ENCODE data around the gene ZNF334. TPM values are rescaled to one million over a fixed set of nuclear protein-coding genes. Genes with fewer than 3 reads are reported as not detected.

The ZNF334 gene
- total RNA-seq, 1 experiment from 2014 or later, result 3.8 TPM

- TF ChIP-seq EZH2 (IDR thresholded peaks at IDR 0.05; ENCODE audit: low read depth) (no peak), CTCF (conservative IDR thresholded peaks at IDR 0.05) (no peak)
- H3K9me3 ChIP-seq (ENCODE audit: insufficient read depth, low read depth), result no peaks in the 10 kb centered on the region
- intact Hi-C loops (cut with micrococcal nuclease; ENCODE audit: unreplicated experiment), result no loop called here
- H3K4me3 ChIP-seq, result no peak within 1 kb of the TSS
- H3K27me3 ChIP-seq (ENCODE audit: insufficient read depth, low read depth), result peaks cover 49% of the 10 kb centered on the region
- ChIA-PET POLR2A (ENCODE audit: unreplicated experiment) (interaction anchor here (0.6 to 0.7 kb wide), 2 partner anchors 659 to 1549 kb away, joined by 3 to 4 read pairs; no protein-coding TSS in a partner anchor), CTCF (no interaction called here)
- H3K9me2 ChIP-seq (ENCODE audit: insufficient read depth), result no peaks in the 10 kb centered on the region
- H2AFZ ChIP-seq, result no peak within 1 kb of the TSS
- H3K4me1 ChIP-seq (replicated peaks; ENCODE audit: insufficient read depth), result no peaks in the 10 kb centered on the region
- no peak for DNase-seq
- H3K36me3 ChIP-seq (ENCODE audit: low read depth), result no peaks in the 10 kb centered on the region
- no peaks in the 10 kb centered on the region for H3F3A ChIP-seq (ENCODE audit: insufficient read depth, low read depth)
- BruUV-seq (replicated peaks), result no TSS peak
- H4K20me1 ChIP-seq (ENCODE audit: insufficient read depth), result no peaks in the 10 kb centered on the region
- H3K79me2 ChIP-seq (ENCODE audit: low read depth), result no peaks in the 10 kb centered on the region
- no peak within 1 kb of the TSS for H3K4me2 ChIP-seq
- no peak within 1 kb of the TSS for H3K27ac ChIP-seq
These were observed 37.1 kb upstream of the ZNF334 start, which contains the start of gene OCSTAMP for GRCh38 chr20:46550461-46550860. Gene OCSTAMP, minus strand, starts transcription at chr20:46550654. Its CDS starts 94 bp downstream, at chr20:46550560.

DNA sequence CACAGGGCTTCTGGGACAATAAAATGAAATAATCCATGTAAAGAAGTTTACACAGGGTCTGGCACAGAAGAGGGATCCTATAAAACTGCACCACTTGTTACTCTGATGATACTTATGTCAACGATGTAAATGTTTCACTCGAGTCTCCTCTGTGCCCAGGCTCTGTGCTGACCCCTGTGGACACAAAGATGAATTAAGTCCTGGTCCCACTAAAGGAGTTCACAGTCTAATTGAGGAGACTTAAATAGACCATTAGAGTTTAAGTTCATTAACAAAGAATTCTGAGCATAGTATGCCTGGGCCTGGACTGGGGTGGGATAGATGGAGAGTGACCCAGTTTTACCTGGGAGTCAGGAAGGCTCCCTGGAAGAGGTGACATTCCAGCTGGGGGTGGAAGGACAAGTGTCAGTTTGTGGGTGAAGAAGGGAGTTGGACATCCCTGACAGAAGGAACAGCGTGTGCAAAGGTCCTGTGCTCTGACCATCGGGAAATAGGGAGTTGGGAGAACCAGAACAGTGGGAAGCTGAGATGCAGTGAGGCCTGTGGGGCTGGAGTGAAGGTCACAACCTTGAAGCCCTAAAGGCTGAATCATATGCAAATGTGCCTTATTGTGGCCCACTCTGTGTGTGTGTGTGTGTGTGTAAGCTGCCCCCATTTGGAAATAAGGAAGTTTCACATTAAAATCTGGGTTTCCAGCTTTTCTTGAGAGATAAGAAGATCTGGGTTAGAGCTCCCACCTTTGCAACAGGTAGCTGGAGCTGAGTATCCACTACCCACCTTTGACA is 36.0 kb upstream of the ZNF334 start:
- CTCF ChIA-PET, result interaction anchor here (0.6 kb wide), 1 partner anchor 473 kb away, joined by 3 read pairs; no protein-coding TSS in a partner anchor
- no peaks in the 10 kb centered on the region for H4K20me1 ChIP-seq (ENCODE audit: insufficient read depth)

GRCh38 chr20:46548688-46549087 is 35.3 kb upstream of the ZNF334 start:
- Histone ChIP-seq H3K4me2 (no peak overlapping the region), H3K9me3 (ENCODE audit: insufficient read depth, low read depth) (no peaks in the 10 kb centered on the region), H3K79me2 (ENCODE audit: low read depth) (no peaks in the 10 kb centered on the region), H3K36me3 (ENCODE audit: low read depth) (no peaks in the 10 kb centered on the region), H3K4me3 (no peak overlapping the region), H3K27ac (no peak overlapping the region), H2AFZ (no peak overlapping the region), H3K4me1 (replicated peaks; ENCODE audit: insufficient read depth) (no peaks in the 10 kb centered on the region), H4K20me1 (ENCODE audit: insufficient read depth) (no peaks in the 10 kb centered on the region), H3F3A (ENCODE audit: insufficient read depth, low read depth) (no peaks in the 10 kb centered on the region), H3K27me3 (ENCODE audit: insufficient read depth, low read depth) (peaks cover 57% of the 10 kb centered on the region), H3K9me2 (ENCODE audit: insufficient read depth) (no peaks in the 10 kb centered on the region)
- intact Hi-C loops (cut with micrococcal nuclease; ENCODE audit: unreplicated experiment), result no loop called here
- DNase-seq, result no peak
- no peak for TF ChIP-seq EZH2 (IDR thresholded peaks at IDR 0.05; ENCODE audit: low read depth)
- TF ChIP-seq CTCF (conservative IDR thresholded peaks at IDR 0.05), result no peak
- CTCF ChIA-PET, result no interaction called here
- POLR2A ChIA-PET (ENCODE audit: unreplicated experiment), result no interaction called here
- no TSS peak for BruUV-seq (replicated peaks)

More for the DNA sequence above, 36.0 kb upstream of the ZNF334 start:
- H3K4me2 ChIP-seq, result no peak overlapping the region
- no TSS peak for BruUV-seq (replicated peaks)
- no peak overlapping the region for H3K27ac ChIP-seq
- H3K9me3 ChIP-seq (ENCODE audit: insufficient read depth, low read depth), result no peaks in the 10 kb centered on the region
- H3F3A ChIP-seq (ENCODE audit: insufficient read depth, low read depth), result no peaks in the 10 kb centered on the region
- H3K4me3 ChIP-seq, result no peak overlapping the region
- no peaks in the 10 kb centered on the region for H3K4me1 ChIP-seq (replicated peaks; ENCODE audit: insufficient read depth)
- peaks cover 57% of the 10 kb centered on the region for H3K27me3 ChIP-seq (ENCODE audit: insufficient read depth, low read depth)
- H3K9me2 ChIP-seq (ENCODE audit: insufficient read depth), result no peaks in the 10 kb centered on the region
- POLR2A ChIA-PET (ENCODE audit: unreplicated experiment), result interaction anchor here (0.6 kb wide), 1 partner anchor 72 kb away, joined by 3 read pairs; no protein-coding TSS in a partner anchor
- no peaks in the 10 kb centered on the region for H3K36me3 ChIP-seq (ENCODE audit: low read depth)
- no peak overlapping the region for H2AFZ ChIP-seq
- intact Hi-C loops (cut with micrococcal nuclease; ENCODE audit: unreplicated experiment), result no loop called here
- TF ChIP-seq EZH2 (IDR thresholded peaks at IDR 0.05; ENCODE audit: low read depth), result no peak
- no peak for TF ChIP-seq CTCF (conservative IDR thresholded peaks at IDR 0.05)
- no peak for DNase-seq
- H3K79me2 ChIP-seq (ENCODE audit: low read depth), result no peaks in the 10 kb centered on the region

Data from PC-9 (cell line).